Activated CD8-positive, alpha-beta memory T cell treated with anti-CD3 and anti-CD28 coated beads, Interleukin-2, amount 10 ng/mL, durations not matched to agents 7 days and 5 days (primary cell): ENCODE measurements around the gene KIF21A. TPM values are rescaled to one million over a fixed set of nuclear protein-coding genes. Genes with fewer than 3 reads are reported as not detected.

Experiments
- ATAC-seq: fragments of 150-1000 bp; cut with Tn5 transposase; one replicate; pipeline ENCODE4 v1.10.0; 2021; ENCODE audit warnings: moderate library complexity
- CTCF ChIA-PET: fragments of 350-600 bp; sonication (Branson Sonifier 250); formaldehyde crosslinking; loops from one replicate; lab custom pipeline; 2021; ENCODE audit warnings: antibody characterized with exemption; lab: Charles Lee
- DNase-seq: peaks from one replicate; pipeline ENCODE4 v3.0.0-alpha.2; 2020
- H3K27ac Mint-ChIP-seq: one replicate; pipeline ENCODE4 v1.8.0; 2021; ENCODE audit warnings: mild to moderate bottlenecking, mixed read lengths
- H3K27me3 Mint-ChIP-seq: one replicate; pipeline ENCODE4 v1.8.0; 2021; ENCODE audit warnings: mixed read lengths
- H3K36me3 Mint-ChIP-seq: one replicate; pipeline ENCODE4 v1.8.0; 2021; ENCODE audit warnings: mild to moderate bottlenecking, mixed read lengths
- H3K4me1 Mint-ChIP-seq: one replicate; pipeline ENCODE4 v1.8.0; 2021; ENCODE audit warnings: mixed read lengths
- H3K4me3 Mint-ChIP-seq: one replicate; pipeline ENCODE4 v1.8.0; 2021; ENCODE audit warnings: mild to moderate bottlenecking, moderate library complexity, mixed read lengths
- H3K9me3 Mint-ChIP-seq: one replicate; pipeline ENCODE4 v1.8.0; 2022; ENCODE audit warnings: low read depth, mixed read lengths
- total RNA-seq, 2 experiments: library from RNA; stranded (reverse); gene quantifications; one replicate each; pipeline ENCODE4 v1.2.3, GENCODE V29; 2021

KIF21A gene
- total RNA-seq, 2 experiments from 2014 or later = 22.8 to 33.6 TPM

- Mint-ChIP-seq H3K27ac (no peak overlapping the region), H3K9me3 (no peaks in the 10 kb centered on the region), H3K27me3 (peaks cover 2% of the 10 kb centered on the region), H3K4me3 (no peak overlapping the region), H3K4me1 (no peaks in the 10 kb centered on the region), H3K36me3 (no peaks in the 10 kb centered on the region)
- no peak for DNase-seq
- CTCF ChIA-PET = interaction anchor here (1.8 kb wide), 1 partner anchor 9 kb away, joined by 4 read pairs; the partner anchor contains the start of gene KIF21A
- no peak for ATAC-seq
Measured at GRCh38 chr12:39451977-39452376, 9.1 kb upstream of the KIF21A start.

GRCh38 chr12:39448038-39448437 lies 5.1 kb upstream of the KIF21A start:
- no peak for ATAC-seq
- Mint-ChIP-seq H3K9me3 (no peaks in the 10 kb centered on the region), H3K27me3 (peaks cover 2% of the 10 kb centered on the region), H3K4me1 (peaks cover 7% of the 10 kb centered on the region), H3K4me3 (no peak overlapping the region), H3K27ac (no peak overlapping the region), H3K36me3 (no peaks in the 10 kb centered on the region)
- DNase-seq = no peak
- CTCF ChIA-PET = no interaction called here

GRCh38 chr12:39443929-39444209 lies 949 bp upstream of the KIF21A start:
- Mint-ChIP-seq H3K4me1 (peaks cover 24% of the 10 kb centered on the region), H3K27me3 (no peaks in the 10 kb centered on the region), H3K4me3 (peak overlapping the region; percentile 69), H3K9me3 (no peaks in the 10 kb centered on the region), H3K27ac (peak overlapping the region; percentile 66), H3K36me3 (peaks cover 1% of the 10 kb centered on the region)
- CTCF ChIA-PET = interaction anchor here (0.8 to 2.9 kb wide), 6 partner anchors 9 to 248 kb away, joined by 3 to 17 read pairs (median 4); no protein-coding TSS in a partner anchor
- ATAC-seq (no peak), DNase-seq (no peak)

- no peak for DNase-seq
- H3K27ac Mint-ChIP-seq = peak overlapping the region; percentile 93
- CTCF ChIA-PET = interaction anchor here (0.8 to 2.9 kb wide), 8 partner anchors 10 to 548 kb away, joined by 3 to 17 read pairs (median 5); partner anchors contain the start of gene ABCD2
- ATAC-seq = no peak
- H3K9me3 Mint-ChIP-seq = no peaks in the 10 kb centered on the region
- H3K36me3 Mint-ChIP-seq = peaks cover 1% of the 10 kb centered on the region
- peaks cover 28% of the 10 kb centered on the region for H3K4me1 Mint-ChIP-seq
- no peaks in the 10 kb centered on the region for H3K27me3 Mint-ChIP-seq
- H3K4me3 Mint-ChIP-seq = peak overlapping the region; percentile 83
Measured at GRCh38 chr12:39442831-39443080, 164 bp downstream of the KIF21A start.

GRCh38 chr12:39441963-39442830 lies 723 bp downstream of the KIF21A start:
- no peaks in the 10 kb centered on the region for H3K27me3 Mint-ChIP-seq
- H3K4me1 Mint-ChIP-seq = peaks cover 28% of the 10 kb centered on the region
- ATAC-seq (no peak), DNase-seq (peak; percentile 57)
- no peaks in the 10 kb centered on the region for H3K9me3 Mint-ChIP-seq
- peak overlapping the region; percentile 83 for H3K4me3 Mint-ChIP-seq
- H3K36me3 Mint-ChIP-seq = peaks cover 1% of the 10 kb centered on the region
- H3K27ac Mint-ChIP-seq = peak overlapping the region; percentile 93
- CTCF ChIA-PET = interaction anchor here (0.8 to 2.9 kb wide), 8 partner anchors 9 to 549 kb away, joined by 3 to 17 read pairs (median 5); partner anchors contain the start of gene ABCD2

- H3K9me3 Mint-ChIP-seq = no peaks in the 10 kb centered on the region
- ATAC-seq = no peak
- no peak for DNase-seq
- peaks cover 28% of the 10 kb centered on the region for H3K4me1 Mint-ChIP-seq
- CTCF ChIA-PET = interaction anchor here (0.9 to 2.2 kb wide), 3 partner anchors 81 to 178 kb away, joined by 4 to 6 read pairs (median 6); partner anchors contain the start of gene ABCD2
- peaks cover 1% of the 10 kb centered on the region for H3K36me3 Mint-ChIP-seq
- H3K27me3 Mint-ChIP-seq = no peaks in the 10 kb centered on the region
- H3K27ac Mint-ChIP-seq = peak overlapping the region; percentile 93
- peak overlapping the region; percentile 83 for H3K4me3 Mint-ChIP-seq
Measured at GRCh38 chr12:39441189-39441962, 1.5 kb downstream of the KIF21A start.

GRCh38 chr12:39440781-39441180 lies 2.1 kb downstream of the KIF21A start:
- Mint-ChIP-seq H3K9me3 (no peaks in the 10 kb centered on the region), H3K36me3 (peaks cover 1% of the 10 kb centered on the region), H3K27ac (peak overlapping the region; percentile 59), H3K4me1 (peaks cover 28% of the 10 kb centered on the region), H3K4me3 (peak overlapping the region; percentile 26), H3K27me3 (no peaks in the 10 kb centered on the region)
- no peak for DNase-seq
- CTCF ChIA-PET = interaction anchor here (1.0 kb wide), 1 partner anchor 19 kb away, joined by 4 read pairs; no protein-coding TSS in a partner anchor
- no peak for ATAC-seq

GRCh38 chr12:39440101-39440500 lies 2.8 kb downstream of the KIF21A start:
- H3K27me3 Mint-ChIP-seq = no peaks in the 10 kb centered on the region
- no peak overlapping the region for H3K27ac Mint-ChIP-seq
- CTCF ChIA-PET = interaction anchor here (1.0 kb wide), 1 partner anchor 18 kb away, joined by 4 read pairs; no protein-coding TSS in a partner anchor

GRCh38 chr12:39435531-39435930 lies 7.4 kb downstream of the KIF21A start:
- peaks cover 5% of the 10 kb centered on the region for H3K36me3 Mint-ChIP-seq
- H3K9me3 Mint-ChIP-seq = no peaks in the 10 kb centered on the region
- ATAC-seq = no peak

More at GRCh38 chr12:39440101-39440500, 2.8 kb downstream of the KIF21A start:
- no peaks in the 10 kb centered on the region for H3K9me3 Mint-ChIP-seq
- no peak for ATAC-seq
- peaks cover 28% of the 10 kb centered on the region for H3K4me1 Mint-ChIP-seq
- peaks cover 1% of the 10 kb centered on the region for H3K36me3 Mint-ChIP-seq
- DNase-seq = no peak
- no peak overlapping the region for H3K4me3 Mint-ChIP-seq

GRCh38 chr12:39431797-39432196 lies 11.1 kb downstream of the KIF21A start:
- Mint-ChIP-seq H3K4me1 (peaks cover 12% of the 10 kb centered on the region), H3K36me3 (peaks cover 11% of the 10 kb centered on the region), H3K27me3 (no peaks in the 10 kb centered on the region), H3K27ac (no peak overlapping the region), H3K4me3 (no peak overlapping the region), H3K9me3 (no peaks in the 10 kb centered on the region)
- CTCF ChIA-PET = no interaction called here
- ATAC-seq (no peak), DNase-seq (no peak)

More at GRCh38 chr12:39435531-39435930, 7.4 kb downstream of the KIF21A start:
- CTCF ChIA-PET = no interaction called here
- Mint-ChIP-seq H3K27ac (no peak overlapping the region), H3K4me3 (no peak overlapping the region), H3K4me1 (peaks cover 8% of the 10 kb centered on the region), H3K27me3 (no peaks in the 10 kb centered on the region)
- no peak for DNase-seq

- Mint-ChIP-seq H3K4me1 (peaks cover 13% of the 10 kb centered on the region), H3K36me3 (peaks cover 12% of the 10 kb centered on the region), H3K27ac (no peak overlapping the region), H3K27me3 (no peaks in the 10 kb centered on the region), H3K4me3 (no peak overlapping the region), H3K9me3 (no peaks in the 10 kb centered on the region)
- ATAC-seq (no peak), DNase-seq (no peak)
- CTCF ChIA-PET = no interaction called here
Measured at GRCh38 chr12:39431002-39431796, 11.7 kb downstream of the KIF21A start.

GRCh38 chr12:39429809-39430208 lies 13.1 kb downstream of the KIF21A start:
- H3K4me1 Mint-ChIP-seq = peaks cover 13% of the 10 kb centered on the region
- no peak overlapping the region for H3K4me3 Mint-ChIP-seq
- no peak overlapping the region for H3K27ac Mint-ChIP-seq
- ATAC-seq (no peak), DNase-seq (no peak)
- no peaks in the 10 kb centered on the region for H3K27me3 Mint-ChIP-seq
- CTCF ChIA-PET = no interaction called here
- H3K36me3 Mint-ChIP-seq = peaks cover 12% of the 10 kb centered on the region
- H3K9me3 Mint-ChIP-seq = no peaks in the 10 kb centered on the region

- peak; percentile 49 for ATAC-seq
- CTCF ChIA-PET = interaction anchor here (0.9 to 1.1 kb wide), 2 partner anchors 13 to 265 kb away, joined by 3 read pairs; no protein-coding TSS in a partner anchor
Measured at GRCh38 chr12:39427360-39427808, 15.5 kb downstream of the KIF21A start.

More at GRCh38 chr12:39427360-39427808, 15.5 kb downstream of the KIF21A start:
- H3K9me3 Mint-ChIP-seq = no peaks in the 10 kb centered on the region
- H3K27me3 Mint-ChIP-seq = no peaks in the 10 kb centered on the region
- H3K4me3 Mint-ChIP-seq = no peak overlapping the region
- no peak overlapping the region for H3K27ac Mint-ChIP-seq
- no peak for DNase-seq
- H3K36me3 Mint-ChIP-seq = peaks cover 10% of the 10 kb centered on the region
- peaks cover 13% of the 10 kb centered on the region for H3K4me1 Mint-ChIP-seq
